ENCODE results near the gene REPS1.
"Not testable (repeated sequence)": the region's sequence is repeated elsewhere in the genome, so short reads cannot be mapped to it uniquely, and the experiment has no call there.

Gene REPS1

DNA sequence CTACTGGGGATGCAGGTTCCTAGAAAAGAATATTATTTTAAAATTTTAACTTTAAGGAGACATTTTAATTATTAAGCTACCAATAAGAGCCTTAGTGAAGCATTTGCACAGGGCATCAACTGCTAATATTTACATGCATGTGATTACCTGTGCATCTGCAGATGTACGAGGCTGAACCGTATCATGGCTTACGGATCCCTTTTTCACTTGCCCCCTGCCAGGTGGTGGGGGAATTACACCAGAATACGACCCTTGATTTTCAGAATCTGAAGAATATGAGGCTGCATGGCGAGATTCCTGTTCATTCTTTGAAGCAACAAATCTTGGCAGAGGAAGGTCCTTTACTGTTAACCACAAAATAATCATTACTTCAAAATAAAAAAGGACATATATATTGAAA lies 42.7 kb downstream of the REPS1 start:
- TF ChIP-seq, protein P1, sequence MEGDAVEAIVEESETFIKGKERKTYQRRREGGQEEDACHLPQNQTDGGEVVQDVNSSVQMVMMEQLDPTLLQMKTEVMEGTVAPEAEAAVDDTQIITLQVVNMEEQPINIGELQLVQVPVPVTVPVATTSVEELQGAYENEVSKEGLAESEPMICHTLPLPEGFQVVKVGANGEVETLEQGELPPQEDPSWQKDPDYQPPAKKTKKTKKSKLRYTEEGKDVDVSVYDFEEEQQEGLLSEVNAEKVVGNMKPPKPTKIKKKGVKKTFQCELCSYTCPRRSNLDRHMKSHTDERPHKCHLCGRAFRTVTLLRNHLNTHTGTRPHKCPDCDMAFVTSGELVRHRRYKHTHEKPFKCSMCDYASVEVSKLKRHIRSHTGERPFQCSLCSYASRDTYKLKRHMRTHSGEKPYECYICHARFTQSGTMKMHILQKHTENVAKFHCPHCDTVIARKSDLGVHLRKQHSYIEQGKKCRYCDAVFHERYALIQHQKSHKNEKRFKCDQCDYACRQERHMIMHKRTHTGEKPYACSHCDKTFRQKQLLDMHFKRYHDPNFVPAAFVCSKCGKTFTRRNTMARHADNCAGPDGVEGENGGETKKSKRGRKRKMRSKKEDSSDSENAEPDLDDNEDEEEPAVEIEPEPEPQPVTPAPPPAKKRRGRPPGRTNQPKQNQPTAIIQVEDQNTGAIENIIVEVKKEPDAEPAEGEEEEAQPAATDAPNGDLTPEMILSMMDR (conservative IDR thresholded peaks at IDR 0.05; ENCODE audit: control insufficient read depth, insufficient read depth, low read depth, low read length): peak; percentile 15
- no peak overlapping the region for H3K4me3 ChIP-seq (ENCODE audit: control insufficient read depth, low read depth, low read length)
- no peak for DNase-seq (ENCODE audit: low read depth)

GRCh38 chr6:138944412-138944811 lies 43.6 kb downstream of the REPS1 start:
- no peak overlapping the region for H3K4me3 ChIP-seq (ENCODE audit: control insufficient read depth, low read depth, low read length)
- TF ChIP-seq, protein P1 (conservative IDR thresholded peaks at IDR 0.05; ENCODE audit: control insufficient read depth, insufficient read depth, low read depth, low read length): no peak
- DNase-seq (ENCODE audit: low read depth): peak; percentile 75

DNA sequence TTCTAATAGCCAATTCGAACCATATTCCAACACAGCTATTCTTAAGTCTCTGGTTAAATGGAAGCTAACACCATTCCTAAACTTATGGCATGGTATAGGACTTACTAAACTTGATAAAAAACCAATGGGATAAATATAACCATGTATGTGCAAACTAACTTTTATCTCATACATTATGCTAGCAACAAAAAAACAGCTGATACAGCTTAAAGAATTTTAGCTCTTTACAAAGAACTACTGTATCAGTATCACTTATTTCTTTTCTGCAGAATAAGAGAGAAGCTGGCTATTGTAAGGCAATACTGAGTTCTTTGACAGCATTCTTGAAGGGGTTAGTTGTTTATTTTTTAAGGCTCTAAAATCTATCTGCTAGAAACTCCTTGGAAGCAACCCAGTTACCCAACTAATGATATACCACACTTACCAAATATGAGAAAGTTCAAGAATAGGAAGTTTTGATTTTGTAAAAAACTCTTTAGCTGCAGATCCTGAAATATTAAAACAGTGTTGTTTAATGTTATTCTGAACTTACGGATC lies 44.9 kb downstream of the REPS1 start:
- DNase-seq (ENCODE audit: low read depth): no peak
- no peak overlapping the region for H3K4me3 ChIP-seq (ENCODE audit: control insufficient read depth, low read depth, low read length)
- TF ChIP-seq, protein P1 (conservative IDR thresholded peaks at IDR 0.05; ENCODE audit: control insufficient read depth, insufficient read depth, low read depth, low read length): no peak

- H3K4me3 ChIP-seq (ENCODE audit: control insufficient read depth, low read depth, low read length); DNase-seq (ENCODE audit: low read depth): not testable (repeated sequence)
Measured at GRCh38 chr6:138936873-138937272, 51.2 kb downstream of the REPS1 start.

DNA sequence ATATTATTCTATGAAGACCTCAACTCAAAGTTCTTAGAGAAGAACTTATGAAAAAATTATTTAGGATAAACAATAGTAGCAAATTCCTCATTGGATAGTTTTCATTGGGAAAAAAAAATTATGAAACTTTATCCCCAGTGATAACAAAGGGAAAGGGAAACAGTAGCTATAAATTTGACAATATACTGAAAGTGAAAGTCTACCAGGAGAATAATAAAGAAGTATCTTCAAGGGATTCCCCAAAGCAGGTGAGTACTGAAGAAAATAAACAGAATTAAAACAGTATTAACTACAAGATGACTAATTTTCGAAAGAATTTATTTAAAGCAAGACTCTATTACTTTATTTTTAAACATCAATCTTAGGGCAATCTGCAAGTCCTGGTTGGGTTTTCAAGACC lies 56.4 kb downstream of the REPS1 start:
- H3K4me3 ChIP-seq (ENCODE audit: control insufficient read depth, low read depth, low read length): no peak overlapping the region
- TF ChIP-seq, protein P1 (conservative IDR thresholded peaks at IDR 0.05; ENCODE audit: control insufficient read depth, insufficient read depth, low read depth, low read length): no peak
- no peak for DNase-seq (ENCODE audit: low read depth)

- TF ChIP-seq, protein P1 (conservative IDR thresholded peaks at IDR 0.05; ENCODE audit: control insufficient read depth, insufficient read depth, low read depth, low read length): no peak
- DNase-seq (ENCODE audit: low read depth): no peak
- H3K4me3 ChIP-seq (ENCODE audit: control insufficient read depth, low read depth, low read length): no peak overlapping the region
Measured at GRCh38 chr6:138926579-138926978, 61.5 kb downstream of the REPS1 start.

DNA sequence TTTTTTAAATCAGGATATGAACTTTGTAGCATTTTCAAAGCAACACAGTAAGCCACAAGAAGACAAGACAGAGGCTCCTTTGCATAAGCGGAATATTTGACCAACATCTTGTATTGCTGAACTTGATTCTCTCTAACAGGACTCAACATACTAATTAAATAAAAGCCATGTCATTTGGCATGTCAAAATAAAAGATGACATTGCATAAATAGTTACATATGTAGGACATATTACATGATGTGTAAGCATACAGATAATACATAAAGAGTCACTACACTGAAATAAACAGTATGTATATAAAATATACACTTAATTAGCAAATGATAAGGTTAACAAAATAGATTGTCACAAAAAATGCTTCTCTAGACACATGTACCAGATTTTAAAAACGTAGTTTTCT lies 62.2 kb downstream of the REPS1 start:
- TF ChIP-seq, protein P1 (conservative IDR thresholded peaks at IDR 0.05; ENCODE audit: control insufficient read depth, insufficient read depth, low read depth, low read length): no peak

More for the DNA sequence above, 62.2 kb downstream of the REPS1 start:
- H3K4me3 ChIP-seq (ENCODE audit: control insufficient read depth, low read depth, low read length): no peak overlapping the region
- DNase-seq (ENCODE audit: low read depth): no peak
